Fibroblast of lung (primary cell): Measurements from ENCODE around the gene DLGAP1. TPM values are rescaled to one million over a fixed set of nuclear protein-coding genes. Genes with fewer than 3 reads are reported as not detected.

Source experiments
- DNase-seq, 2 donors: peaks; one replicate each; pipeline versions ENCODE4 v3.0.0 to v3.0.0-alpha.2; 2010; ENCODE audit warnings: low read depth in 2 of 2
- H2AFZ ChIP-seq: 2 replicates; pipeline ENCODE4 v1.5.1; 2012; ENCODE audit warnings: low read length, control low read depth, inconsistent platforms
- H3K27ac ChIP-seq: 2 replicates; pipeline ENCODE4 v1.5.1; 2011; ENCODE audit warnings: low read length, control low read depth; ENCODE audit not compliant: insufficient read depth
- H3K27me3 ChIP-seq: 2 replicates; pipeline ENCODE4 v1.5.1; 2011; ENCODE audit warnings: mild to moderate bottlenecking, low read length; ENCODE audit not compliant: control insufficient read depth, insufficient read depth
- H3K36me3 ChIP-seq: 2 replicates; pipeline ENCODE4 v1.5.1; 2011; ENCODE audit warnings: low read length; ENCODE audit not compliant: control insufficient read depth, insufficient read depth
- H3K4me1 ChIP-seq: 2 replicates; pipeline ENCODE4 v1.5.1; 2011; ENCODE audit warnings: low read length; ENCODE audit not compliant: control insufficient read depth, insufficient read depth; ENCODE audit errors: extremely low read depth
- H3K4me2 ChIP-seq: 2 replicates; pipeline ENCODE4 v1.5.1; 2011; ENCODE audit warnings: low read length, control low read depth; ENCODE audit not compliant: insufficient read depth; ENCODE audit errors: extremely low read depth
- H3K4me3 ChIP-seq, 4 experiments: fragments of 200-600 bp in 1 of 4; sonication (generic) in 1 of 4; replicated peaks in 1 of 4; 2 replicates each; pipeline ENCODE4 v1.5.1; 2011 to 2016; ENCODE audit warnings: low read length in 4 of 4, low read depth in 3 of 4, mild to moderate bottlenecking in 3 of 4, control low read depth in 2 of 4, inconsistent platforms in 1 of 4, mixed read lengths in 1 of 4; ENCODE audit not compliant: insufficient read depth in 1 of 4; ENCODE audit errors: control extremely low read depth in 1 of 4
- H3K79me2 ChIP-seq: 2 replicates; pipeline ENCODE4 v1.5.1; 2012; ENCODE audit warnings: mild to moderate bottlenecking, low read length, inconsistent platforms; ENCODE audit not compliant: control insufficient read depth, insufficient read depth
- H3K9ac ChIP-seq: 2 replicates; pipeline ENCODE4 v1.5.1; 2011; ENCODE audit warnings: mild to moderate bottlenecking, low read length, control low read depth; ENCODE audit not compliant: insufficient read depth
- H3K9me3 ChIP-seq: 2 replicates; pipeline ENCODE4 v1.5.1; 2012; ENCODE audit warnings: low read depth, low read length; ENCODE audit not compliant: control insufficient read depth, insufficient read depth
- H4K20me1 ChIP-seq: 2 replicates; pipeline ENCODE4 v1.5.1; 2011; ENCODE audit warnings: low read length; ENCODE audit not compliant: control insufficient read depth, insufficient read depth; ENCODE audit errors: extremely low read depth
- CTCF ChIP-seq, 2 donors: IDR thresholded peaks in 1 of 2; conservative IDR thresholded peaks in 1 of 2; 1 replicate in 1 of 2; 2 replicates in 1 of 2; pipeline ENCODE4 v1.5.1; 2011 to 2012; ENCODE audit warnings: low read length in 2 of 2, control low read depth in 1 of 2, inconsistent platforms in 1 of 2, low read depth in 1 of 2, mild to moderate bottlenecking in 1 of 2
- EZH2 ChIP-seq: IDR thresholded peaks from 2 replicates; pipeline ENCODE4 v1.5.1; 2012; ENCODE audit warnings: low read length, control low read depth, mild to moderate bottlenecking; ENCODE audit errors: missing control alignments
- polyA plus RNA-seq, 2 donors: library from polyadenylated mRNA; depleted of rRNA in 1 of 2; stranded (reverse) in 1 of 2; unstranded in 1 of 2; fragments of >200 nt; gene quantifications; 2 replicates each; pipeline ENCODE4 v1.2.1, GENCODE V29; 2011 to 2012; ENCODE audit warnings: missing spikeins in 1 of 2
- total RNA-seq: library from RNA; depleted of rRNA; stranded (reverse); fragments of >200 nt; gene quantifications from 2 replicates; pipeline ENCODE4 v1.2.1, GENCODE V29; 2014

Gene DLGAP1
- total and polyA plus RNA-seq, 2 donors (not counting 1 experiment from before 2014, with no cell fraction given), result 0.16 to 0.17 TPM

- DNase-seq, result no peak
- H3K27ac ChIP-seq, result no peak overlapping the region
- H3K79me2 ChIP-seq, result no peaks in the 10 kb centered on the region
- no peaks in the 10 kb centered on the region for H3K9me3 ChIP-seq
- H3K9ac ChIP-seq, result no peak overlapping the region
- H2AFZ ChIP-seq, result no peak overlapping the region
- TF ChIP-seq EZH2 (no peak), CTCF (conservative IDR thresholded peaks at IDR 0.05 in 1 of 2, IDR thresholded peaks at IDR 0.05 in 1 of 2; ENCODE audit: low read depth in 1 of 2, low read length in 2 of 2) (no peak)
- H3K4me3 ChIP-seq, result no peak overlapping the region
- H4K20me1 ChIP-seq, result no peaks in the 10 kb centered on the region
- H3K27me3 ChIP-seq, result no peaks in the 10 kb centered on the region
- H3K4me2 ChIP-seq, result no peak overlapping the region
- H3K4me1 ChIP-seq, result no peaks in the 10 kb centered on the region
- no peaks in the 10 kb centered on the region for H3K36me3 ChIP-seq
Measured at GRCh38 chr18:4078246-4078645, 376.9 kb downstream of the DLGAP1 start.

GRCh38 chr18:4077721-4078120, 377.4 kb downstream of the DLGAP1 start:
- DNase-seq, result no peak
- Histone ChIP-seq H3K9me3 (no peaks in the 10 kb centered on the region), H3K4me1 (no peaks in the 10 kb centered on the region), H3K27me3 (no peaks in the 10 kb centered on the region), H3K9ac (no peak overlapping the region), H2AFZ (no peak overlapping the region), H4K20me1 (no peaks in the 10 kb centered on the region), H3K4me3 (no peak overlapping the region), H3K36me3 (no peaks in the 10 kb centered on the region), H3K4me2 (no peak overlapping the region), H3K27ac (no peak overlapping the region), H3K79me2 (no peaks in the 10 kb centered on the region)
- no peak for TF ChIP-seq EZH2
- no peak for TF ChIP-seq CTCF (conservative IDR thresholded peaks at IDR 0.05 in 1 of 2, IDR thresholded peaks at IDR 0.05 in 1 of 2; ENCODE audit: low read depth in 1 of 2, low read length in 2 of 2)

- no peak for DNase-seq
Measured at GRCh38 chr18:4077204-4077603, 377.9 kb downstream of the DLGAP1 start.

More at GRCh38 chr18:4077204-4077603, 377.9 kb downstream of the DLGAP1 start:
- H3K4me3 ChIP-seq, result no peak overlapping the region
- no peaks in the 10 kb centered on the region for H3K79me2 ChIP-seq
- H4K20me1 ChIP-seq, result no peaks in the 10 kb centered on the region
- no peaks in the 10 kb centered on the region for H3K4me1 ChIP-seq
- no peaks in the 10 kb centered on the region for H3K9me3 ChIP-seq
- H2AFZ ChIP-seq, result no peak overlapping the region
- H3K4me2 ChIP-seq, result no peak overlapping the region
- H3K9ac ChIP-seq, result no peak overlapping the region
- H3K27ac ChIP-seq, result no peak overlapping the region
- no peaks in the 10 kb centered on the region for H3K36me3 ChIP-seq
- TF ChIP-seq CTCF (conservative IDR thresholded peaks at IDR 0.05 in 1 of 2, IDR thresholded peaks at IDR 0.05 in 1 of 2; ENCODE audit: low read depth in 1 of 2, low read length in 2 of 2) (no peak), EZH2 (no peak)
- H3K27me3 ChIP-seq, result no peaks in the 10 kb centered on the region
